Spleen (tissue), 11 donors: ENCODE data around the gene ADAMTSL1. TPM values are rescaled to one million over a fixed set of nuclear protein-coding genes. Genes with fewer than 3 reads are reported as not detected.

Experiments used
- DNase-seq: peaks from one replicate; pipeline ENCODE4 v3.0.0-alpha.2; 2020
- H3K27ac ChIP-seq, 8 donors: fragments of 200-600 bp; sonication (generic) in 7 of 8; 1 replicate in 4 of 8; 2 replicates in 4 of 8; pipeline versions ENCODE4 v1.5.0 to v1.8.0; 2016 to 2021; ENCODE audit warnings: inconsistent platforms in 4 of 8, mild to moderate bottlenecking in 4 of 8, moderate library complexity in 1 of 8
- H3K27me3 ChIP-seq, 7 donors: fragments of 200-600 bp; sonication (generic) in 6 of 7; replicated peaks in 1 of 7; 1 replicate in 4 of 7; 2 replicates in 3 of 7; pipeline versions ENCODE4 v1.5.0 to v1.8.0; 2016 to 2021; ENCODE audit warnings: inconsistent platforms in 3 of 7, mild to moderate bottlenecking in 1 of 7
- H3K36me3 ChIP-seq, 6 donors: fragments of 200-600 bp; sonication (generic) in 5 of 6; 1 replicate in 4 of 6; 2 replicates in 2 of 6; pipeline versions ENCODE4 v1.5.0 to v1.8.0; 2016 to 2021; ENCODE audit warnings: inconsistent platforms in 2 of 6
- H3K4me1 ChIP-seq, 6 donors: fragments of 200-600 bp; sonication (generic) in 5 of 6; 1 replicate in 3 of 6; 2 replicates in 3 of 6; pipeline versions ENCODE4 v1.5.0 to v1.8.0; 2016 to 2021; ENCODE audit warnings: inconsistent platforms in 3 of 6
- H3K4me3 ChIP-seq, 8 donors: fragments of 200-600 bp; sonication (generic) in 7 of 8; 1 replicate in 4 of 8; 2 replicates in 4 of 8; pipeline versions ENCODE4 v1.5.0 to v1.8.0; 2016 to 2021; ENCODE audit warnings: inconsistent platforms in 4 of 8, mild to moderate bottlenecking in 4 of 8, moderate library complexity in 2 of 8
- H3K9me3 ChIP-seq, 8 donors: fragments of 200-600 bp; sonication (generic) in 7 of 8; 1 replicate in 4 of 8; 2 replicates in 4 of 8; pipeline versions ENCODE4 v1.5.0 to v1.8.0; 2016 to 2021; ENCODE audit warnings: inconsistent platforms in 4 of 8
- CTCF ChIP-seq, 11 experiments: fragments of 200-600 bp in 7 of 11; fragments of 450-650 bp in 4 of 11; sonication (generic) in 4 of 11; IDR thresholded peaks in 8 of 11; conservative IDR thresholded peaks in 3 of 11; 1 replicate in 7 of 11; 2 replicates in 4 of 11; pipeline versions ENCODE4 v1.4.0 to v1.8.0; 2016 to 2021; ENCODE audit warnings: antibody characterized with exemption in 11 of 11, inconsistent platforms in 4 of 11, mild to moderate bottlenecking in 1 of 11
- POLR2A ChIP-seq, 3 donors: fragments of 450-650 bp; IDR thresholded peaks; one replicate each; pipeline ENCODE4 v1.5.1; 2017; ENCODE audit warnings: antibody characterized with exemption in 3 of 3, mild to moderate bottlenecking in 1 of 3
- POLR2AphosphoS5 ChIP-seq, 3 donors: sonication (generic); formaldehyde crosslinking; IDR thresholded peaks; one replicate each; pipeline ENCODE4 v1.5.1; 2017; ENCODE audit warnings: antibody characterized with exemption in 3 of 3
- WGBS, 5 donors: extraction: QIAGEN DNeasy Blood & Tissue Kit in 3 of 5; methylation state at CpG; one replicate each; pipeline versions ENCODE4 v1.1.5 to v1.1.7; 2013 to 2018; 5-methylcytosine and 5-hydroxymethylcytosine counted together
- intact Hi-C: fragments of 100-400 bp; cut with DNase I; formaldehyde crosslinking; loops from one replicate; pipeline ENCODE4 v1.15.0; 2023; ENCODE audit warnings: low total_unique reads
- polyA plus RNA-seq, 3 donors: library from polyadenylated mRNA; stranded (reverse); fragments of 200-250 nt; gene quantifications; one replicate each; pipeline ENCODE4 v1.2.1, GENCODE V29; 2013
- total RNA-seq, 7 donors: library from RNA; depleted of rRNA in 3 of 7; stranded (reverse); fragments of >200 nt in 3 of 7; fragmentation: NEBNext Ultra II Directional in 4 of 7; extraction: Animal tissue kit (Norgen Biotek cat#: 25700) in 4 of 7; gene quantifications; one replicate each; pipeline versions ENCODE4 v1.1.0 to v1.2.1, GENCODE V29; 2016 to 2021
- donor health status: healthy with polysubstance abuse.
- donor health status: DM: no; HTN: no; CAD: no; lungs with moderate emphysema.
- donor health status: DM: no; HTN: no; CAD: no.
- donor health status: Bipolar disorder and iron deficiency.
- donor health status: healthy.
- donor health status: DM: no; HTN: no; CAD: no.
- donor health status: DM: yes; HTN: yes; CAD: no.

ADAMTSL1 gene
- total and polyA plus RNA-seq, 10 donors, result 0.35 to 5.3 (median 2.2) TPM

- Histone ChIP-seq H3K27ac (no peak overlapping the region), H3K9me3 (peaks cover 0 to 5% (median 0%) of the 10 kb centered on the region in 8 donors), H3K36me3 (no peaks in the 10 kb centered on the region), H3K4me3 (no peak overlapping the region), H3K4me1 (no peaks in the 10 kb centered on the region), H3K27me3 (no peaks in the 10 kb centered on the region)
- TF ChIP-seq POLR2AphosphoS5 (IDR thresholded peaks at IDR 0.05) (no peak), CTCF (IDR thresholded peaks at IDR 0.05 in 8 of 11, conservative IDR thresholded peaks at IDR 0.05 in 3 of 11) (no peak), POLR2A (IDR thresholded peaks at IDR 0.05) (no peak)
- 67 to 85% (median 76%) methylated on average over 6 of the region's 6 CpGs for WGBS, 5 donors
- intact Hi-C loops, result no loop called here
- DNase-seq, result no peak
Observed at GRCh38 chr9:18605766-18606180, 131.8 kb downstream of the ADAMTSL1 start.

GRCh38 chr9:18606281-18606680, 132.3 kb downstream of the ADAMTSL1 start:
- no peak overlapping the region for H3K27ac ChIP-seq
- H3K4me3 ChIP-seq, result no peak overlapping the region
- no peaks in the 10 kb centered on the region for H3K27me3 ChIP-seq
- peaks cover 0 to 5% (median 0%) of the 10 kb centered on the region in 8 donors for H3K9me3 ChIP-seq
- H3K4me1 ChIP-seq, result no peaks in the 10 kb centered on the region
- TF ChIP-seq CTCF (IDR thresholded peaks at IDR 0.05 in 8 of 11, conservative IDR thresholded peaks at IDR 0.05 in 3 of 11), result no peak
- TF ChIP-seq POLR2AphosphoS5 (IDR thresholded peaks at IDR 0.05), result no peak
- no peak for TF ChIP-seq POLR2A (IDR thresholded peaks at IDR 0.05)
- intact Hi-C loops, result no loop called here
- WGBS, 5 donors, result 88 to 99% (median 96%) methylated on average over 2 of the region's 2 CpGs
- no peak for DNase-seq
- no peaks in the 10 kb centered on the region for H3K36me3 ChIP-seq

- Histone ChIP-seq H3K4me3 (no peak overlapping the region), H3K9me3 (peaks cover 0 to 5% (median 0%) of the 10 kb centered on the region in 8 donors), H3K27me3 (no peaks in the 10 kb centered on the region), H3K27ac (no peak overlapping the region), H3K36me3 (no peaks in the 10 kb centered on the region), H3K4me1 (no peaks in the 10 kb centered on the region)
- no peak for DNase-seq
- TF ChIP-seq CTCF (IDR thresholded peaks at IDR 0.05 in 8 of 11, conservative IDR thresholded peaks at IDR 0.05 in 3 of 11) (no peak), POLR2AphosphoS5 (IDR thresholded peaks at IDR 0.05) (no peak), POLR2A (IDR thresholded peaks at IDR 0.05) (no peak)
- intact Hi-C loops, result no loop called here
Observed at GRCh38 chr9:18606846-18607245, 132.9 kb downstream of the ADAMTSL1 start.

- Histone ChIP-seq H3K4me3 (no peak overlapping the region), H3K36me3 (no peaks in the 10 kb centered on the region), H3K9me3 (peaks cover 0 to 5% (median 0%) of the 10 kb centered on the region in 8 donors), H3K27ac (no peak overlapping the region), H3K27me3 (no peaks in the 10 kb centered on the region), H3K4me1 (no peaks in the 10 kb centered on the region)
- TF ChIP-seq CTCF (IDR thresholded peaks at IDR 0.05 in 8 of 11, conservative IDR thresholded peaks at IDR 0.05 in 3 of 11) (no peak), POLR2AphosphoS5 (IDR thresholded peaks at IDR 0.05) (no peak), POLR2A (IDR thresholded peaks at IDR 0.05) (no peak)
- no peak for DNase-seq
- WGBS, 5 donors, result 71 to 100% (median 86%) methylated on average over 1 of the region's 1 CpG
- intact Hi-C loops, result no loop called here
Observed at GRCh38 chr9:18608371-18608770, 134.4 kb downstream of the ADAMTSL1 start.
